Uterus (tissue), 4 donors: ENCODE measurements around the gene C4orf36. TPM values are rescaled to one million over a fixed set of nuclear protein-coding genes. Genes with fewer than 3 reads are reported as not detected.

Source experiments
- DNase-seq, 2 donors: peaks; one replicate each; pipeline ENCODE4 v3.0.0-alpha.2; 2019 to 2020
- H3K27ac ChIP-seq, 2 donors: fragments of 200-600 bp; sonication (generic); 1 replicate in 1 of 2; 2 replicates in 1 of 2; pipeline ENCODE4 v1.5.1; 2016 to 2018
- H3K27me3 ChIP-seq, 2 donors: fragments of 200-600 bp; sonication (generic); one replicate each; pipeline ENCODE4 v1.5.1; 2018 to 2019; ENCODE audit warnings: control low read depth in 1 of 2
- H3K36me3 ChIP-seq, 2 donors: fragments of 200-600 bp; sonication (generic); one replicate each; pipeline ENCODE4 v1.5.1; 2019; ENCODE audit warnings: control low read depth in 1 of 2
- H3K4me1 ChIP-seq, 2 donors: fragments of 200-600 bp; sonication (generic); one replicate each; pipeline ENCODE4 v1.5.1; 2018 to 2019; ENCODE audit warnings: control low read depth in 1 of 2
- H3K4me3 ChIP-seq, 2 donors: fragments of 200-600 bp; sonication (generic); 1 replicate in 1 of 2; 2 replicates in 1 of 2; pipeline ENCODE4 v1.5.1; 2018 to 2019; ENCODE audit warnings: mild to moderate bottlenecking in 1 of 2
- H3K9me3 ChIP-seq, 2 donors: fragments of 200-600 bp; sonication (generic); one replicate each; pipeline ENCODE4 v1.5.1; 2019; ENCODE audit warnings: control low read depth in 1 of 2
- CTCF ChIP-seq, 4 experiments: fragments of 200-600 bp in 2 of 4; fragments of 450-650 bp in 2 of 4; sonication (generic) in 2 of 4; IDR thresholded peaks; one replicate each; pipeline ENCODE4 v1.5.1; 2016 to 2019; ENCODE audit warnings: antibody characterized with exemption in 4 of 4, mild to moderate bottlenecking in 2 of 4, moderate library complexity in 1 of 4
- POLR2A ChIP-seq, 2 donors: fragments of 450-650 bp; IDR thresholded peaks; one replicate each; pipeline ENCODE4 v1.6.1; 2016; ENCODE audit warnings: antibody characterized with exemption in 2 of 2, mild to moderate bottlenecking in 1 of 2, moderate library complexity in 1 of 2
- intact Hi-C: fragments of 100-400 bp; cut with DNase I; formaldehyde crosslinking; loops from one replicate; pipeline ENCODE4 v1.15.1; 2023; ENCODE audit warnings: low total_unique reads
- total RNA-seq, 4 donors: library from RNA; depleted of rRNA in 3 of 4; stranded (reverse); fragments of >200 nt in 3 of 4; gene quantifications; one replicate each; pipeline versions ENCODE4 v1.1.0 to v1.2.4, GENCODE V29; 2014 to 2023
- donor health status: DM: yes; HTN: yes; CAD: no.

The C4orf36 gene
- total RNA-seq, 4 donors from 2014 or later = 0.91 to 4.8 TPM; not detected in 2

- H3K27me3 ChIP-seq = no peaks in the 10 kb centered on the region
- H3K4me1 ChIP-seq = peaks cover 0 to 8% of the 10 kb centered on the region in 2 donors
- H3K9me3 ChIP-seq = no peaks in the 10 kb centered on the region
- TF ChIP-seq CTCF (IDR thresholded peaks at IDR 0.05) = no peak
- TF ChIP-seq POLR2A (IDR thresholded peaks at IDR 0.05) = peak; percentile 50 to 54
- peak; percentile 76 to 87 for DNase-seq
- peak overlapping the region; percentile 88 to 98 for H3K4me3 ChIP-seq
- H3K27ac ChIP-seq = peak overlapping the region; percentile 96 to 99
- H3K36me3 ChIP-seq = no peaks in the 10 kb centered on the region
- intact Hi-C loops = no loop called here
These were observed 43.9 kb upstream of the C4orf36 start for GRCh38 chr4:86935853-86936733.

- intact Hi-C loops = no loop called here
- peaks cover 0 to 8% of the 10 kb centered on the region in 2 donors for H3K4me1 ChIP-seq
- H3K9me3 ChIP-seq = no peaks in the 10 kb centered on the region
These were observed 43.3 kb upstream of the C4orf36 start for GRCh38 chr4:86935566-86935852.

GRCh38 chr4:86934771-86935565 lies 42.7 kb upstream of the C4orf36 start, which contains the start of gene AFF1:
Gene AFF1 (plus strand): TSS chr4:86935011. CDS start chr4:86948534, 13,523 bp downstream.
- DNase-seq = peak; percentile 92 to 95
- H3K36me3 ChIP-seq = no peaks in the 10 kb centered on the region
- peak; percentile 93 to 97 for TF ChIP-seq POLR2A (IDR thresholded peaks at IDR 0.05)
- peak; percentile 45 to 72 (median 54) for TF ChIP-seq CTCF (IDR thresholded peaks at IDR 0.05)
- H3K4me1 ChIP-seq = peaks cover 0 to 7% of the 10 kb centered on the region in 2 donors
- peak within 1 kb of the TSS; percentile 96 to 99 for H3K27ac ChIP-seq
- intact Hi-C loops = no loop called here
- H3K27me3 ChIP-seq = no peaks in the 10 kb centered on the region
- no peaks in the 10 kb centered on the region for H3K9me3 ChIP-seq
- peak within 1 kb of the TSS; percentile 88 to 98 for H3K4me3 ChIP-seq

More at GRCh38 chr4:86935566-86935852, 43.3 kb upstream of the C4orf36 start:
- H3K4me3 ChIP-seq = peak overlapping the region; percentile 88 to 98
- H3K27ac ChIP-seq = peak overlapping the region; percentile 96 to 99
- DNase-seq = peak in 1 of 2 donors; percentile 55
- no peaks in the 10 kb centered on the region for H3K27me3 ChIP-seq
- no peaks in the 10 kb centered on the region for H3K36me3 ChIP-seq
- TF ChIP-seq CTCF (IDR thresholded peaks at IDR 0.05) = no peak
- no peak for TF ChIP-seq POLR2A (IDR thresholded peaks at IDR 0.05)

GRCh38 chr4:86934147-86934770 lies 42.0 kb upstream of the C4orf36 start:
- H3K36me3 ChIP-seq = no peaks in the 10 kb centered on the region
- intact Hi-C loops = no loop called here
- peak overlapping the region; percentile 96 to 99 for H3K27ac ChIP-seq
- peak overlapping the region; percentile 88 to 98 for H3K4me3 ChIP-seq
- no peaks in the 10 kb centered on the region for H3K9me3 ChIP-seq
- H3K27me3 ChIP-seq = no peaks in the 10 kb centered on the region
- H3K4me1 ChIP-seq = peaks cover 0 to 2% of the 10 kb centered on the region in 2 donors
- TF ChIP-seq CTCF (IDR thresholded peaks at IDR 0.05) (no peak), POLR2A (IDR thresholded peaks at IDR 0.05) (no peak)
- DNase-seq = no peak
